ENCODE results near the gene PLCH2. TPM values are rescaled to one million over a fixed set of nuclear protein-coding genes. Genes with fewer than 3 reads are reported as not detected.

Gene PLCH2
- total and polyA plus RNA-seq, 2 donors (not counting 3 experiments of a cell fraction or from before 2014, with no cell fraction given): 0.19 to 0.31 TPM

GRCh38 chr1:2535981-2536380 lies 59.9 kb downstream of the PLCH2 start:
- H3K4me1 ChIP-seq (ENCODE audit: control insufficient read depth, extremely low read depth, insufficient read depth, low read length): no peaks in the 10 kb centered on the region
- no peaks in the 10 kb centered on the region for H4K20me1 ChIP-seq (replicated peaks; ENCODE audit: control insufficient read depth, extremely low read depth, insufficient read depth, low read length)
- H3K9me1 ChIP-seq (replicated peaks; ENCODE audit: control insufficient read depth, extremely low read depth, insufficient read depth, low read length): no peaks in the 10 kb centered on the region
- no TSS peak for BruUV-seq (replicated peaks)
- intact Hi-C loops (cut with micrococcal nuclease): no loop called here
- H3K4me3 ChIP-seq (replicated peaks in 1 of 3; ENCODE audit: insufficient read depth in 1 of 3, low read depth in 1 of 3, low read length in 3 of 3): no peak overlapping the region
- DNase-seq (ENCODE audit: low read depth, low spot score) (no peak), FAIRE-seq (no peak)
- H2AFZ ChIP-seq (ENCODE audit: low read depth, low read length): no peak overlapping the region
- no peaks in the 10 kb centered on the region for H3K36me3 ChIP-seq (ENCODE audit: control insufficient read depth in 2 of 2, extremely low read depth in 1 of 2, insufficient read depth in 2 of 2, low read length in 2 of 2)
- TF ChIP-seq FOS (IDR thresholded peaks at IDR 0.05; ENCODE audit: borderline replicate concordance, insufficient read depth, low read length): no peak
- no peak for TF ChIP-seq EZH2 (IDR thresholded peaks at IDR 0.05; ENCODE audit: borderline replicate concordance, low read depth, low read length, severe bottlenecking)
- TF ChIP-seq GATA2 (IDR thresholded peaks at IDR 0.05; ENCODE audit: insufficient read depth, insufficient read length, low read depth, low read length): no peak
- TF ChIP-seq POLR2AphosphoS5 (IDR thresholded peaks at IDR 0.05; ENCODE audit: insufficient read depth, low read depth, low read length): no peak
- no peak for TF ChIP-seq POLR2A (IDR thresholded peaks at IDR 0.05; ENCODE audit: low read depth, low read length)
- TF ChIP-seq MYC (IDR thresholded peaks at IDR 0.05; ENCODE audit: low read depth, low read length): no peak
- no peak for TF ChIP-seq JUN (IDR thresholded peaks at IDR 0.05; ENCODE audit: borderline replicate concordance, insufficient read depth, insufficient read length, low read depth)
- TF ChIP-seq, protein P1, sequence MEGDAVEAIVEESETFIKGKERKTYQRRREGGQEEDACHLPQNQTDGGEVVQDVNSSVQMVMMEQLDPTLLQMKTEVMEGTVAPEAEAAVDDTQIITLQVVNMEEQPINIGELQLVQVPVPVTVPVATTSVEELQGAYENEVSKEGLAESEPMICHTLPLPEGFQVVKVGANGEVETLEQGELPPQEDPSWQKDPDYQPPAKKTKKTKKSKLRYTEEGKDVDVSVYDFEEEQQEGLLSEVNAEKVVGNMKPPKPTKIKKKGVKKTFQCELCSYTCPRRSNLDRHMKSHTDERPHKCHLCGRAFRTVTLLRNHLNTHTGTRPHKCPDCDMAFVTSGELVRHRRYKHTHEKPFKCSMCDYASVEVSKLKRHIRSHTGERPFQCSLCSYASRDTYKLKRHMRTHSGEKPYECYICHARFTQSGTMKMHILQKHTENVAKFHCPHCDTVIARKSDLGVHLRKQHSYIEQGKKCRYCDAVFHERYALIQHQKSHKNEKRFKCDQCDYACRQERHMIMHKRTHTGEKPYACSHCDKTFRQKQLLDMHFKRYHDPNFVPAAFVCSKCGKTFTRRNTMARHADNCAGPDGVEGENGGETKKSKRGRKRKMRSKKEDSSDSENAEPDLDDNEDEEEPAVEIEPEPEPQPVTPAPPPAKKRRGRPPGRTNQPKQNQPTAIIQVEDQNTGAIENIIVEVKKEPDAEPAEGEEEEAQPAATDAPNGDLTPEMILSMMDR (IDR thresholded peaks at IDR 0.05; ENCODE audit: extremely low read depth in 1 of 2, insufficient read depth in 1 of 2, low read depth in 1 of 2, low read length in 2 of 2): no peak
- no peak for TF ChIP-seq MAX (IDR thresholded peaks at IDR 0.05; ENCODE audit: insufficient read depth, insufficient read length)
- H3K27me3 ChIP-seq (ENCODE audit: control insufficient read depth in 2 of 2, insufficient read depth in 2 of 2, low read length in 2 of 2): peaks cover 0 to 8% of the 10 kb centered on the region in 2 experiments
- no peak overlapping the region for H3K4me2 ChIP-seq (ENCODE audit: insufficient read depth, low read length)
- H3K9me3 ChIP-seq (replicated peaks; ENCODE audit: control insufficient read depth, insufficient read depth, low read length): no peaks in the 10 kb centered on the region
- CTCF ChIA-PET: interaction anchor here (0.6 kb wide), 1 partner anchor 154 kb away, joined by 6 read pairs; no protein-coding TSS in a partner anchor
- dilution Hi-C loops (cut with MboI; ENCODE audit: extremely low pct_ligation_motif_present, low sequenced_read_pairs): no loop called here
- H3K9ac ChIP-seq (replicated peaks; ENCODE audit: extremely low read depth, insufficient read depth, low read length): no peak overlapping the region
- H3K79me2 ChIP-seq (ENCODE audit: control insufficient read depth, insufficient read depth, low read length): no peaks in the 10 kb centered on the region
- H3K27ac ChIP-seq (ENCODE audit: insufficient read depth, low read depth, low read length): no peak overlapping the region
- POLR2A ChIA-PET: no interaction called here

All from endothelial cell of umbilical vein (primary cell).